Esophagus muscularis mucosa (tissue), 4 donors: Measurements from ENCODE around the gene DHX36. TPM values are rescaled to one million over a fixed set of nuclear protein-coding genes. Genes with fewer than 3 reads are reported as not detected.
A peak's percentile ranks its signal among the peaks of the same experiment; 100 is the strongest.

Experiments
- DNase-seq: peaks from one replicate; pipeline ENCODE4 v3.0.0-alpha.2; 2017; ENCODE audit errors: extremely low spot score
- H3K27ac ChIP-seq, 4 donors: fragments of 200-600 bp; sonication (generic); replicated peaks in 1 of 4; 1 replicate in 3 of 4; 2 replicates in 1 of 4; pipeline ENCODE4 v1.5.1; 2016 to 2019; ENCODE audit warnings: mild to moderate bottlenecking in 1 of 4
- H3K27me3 ChIP-seq, 4 donors: fragments of 200-600 bp; sonication (generic); one replicate each; pipeline versions ENCODE4 v1.5.1 to v1.6.0; 2016 to 2019
- H3K36me3 ChIP-seq, 4 donors: fragments of 200-600 bp; sonication (generic); one replicate each; pipeline ENCODE4 v1.5.1; 2016 to 2019
- H3K4me1 ChIP-seq, 4 donors: fragments of 200-600 bp; sonication (generic); one replicate each; pipeline ENCODE4 v1.5.1; 2016 to 2019
- H3K4me3 ChIP-seq, 4 donors: fragments of 200-600 bp; sonication (generic); 1 replicate in 2 of 4; 2 replicates in 2 of 4; pipeline ENCODE4 v1.5.1; 2016 to 2019; ENCODE audit warnings: mild to moderate bottlenecking in 4 of 4, moderate library complexity in 1 of 4
- H3K9me3 ChIP-seq, 4 donors: fragments of 200-600 bp; sonication (generic); 1 replicate in 3 of 4; 2 replicates in 1 of 4; pipeline ENCODE4 v1.5.1; 2016 to 2019
- CTCF ChIP-seq, 3 experiments: fragments of 200-600 bp in 2 of 3; fragments of 450-650 bp in 1 of 3; sonication (generic) in 2 of 3; IDR thresholded peaks; one replicate each; pipeline ENCODE4 v1.5.1; 2017 to 2019; ENCODE audit warnings: antibody characterized with exemption in 3 of 3, mild to moderate bottlenecking in 2 of 3, moderate library complexity in 1 of 3
- EP300 ChIP-seq: sonication (generic); formaldehyde crosslinking; IDR thresholded peaks from one replicate; pipeline ENCODE4 v1.6.1; 2017; ENCODE audit warnings: antibody characterized with exemption
- POLR2A ChIP-seq: fragments of 450-650 bp; IDR thresholded peaks from one replicate; pipeline ENCODE4 v1.6.1; 2017; ENCODE audit warnings: antibody characterized with exemption, moderate library complexity, mild to moderate bottlenecking, low read depth
- POLR2AphosphoS5 ChIP-seq, 2 donors: sonication (generic); formaldehyde crosslinking; IDR thresholded peaks; one replicate each; pipeline ENCODE4 v1.6.1; 2017; ENCODE audit warnings: antibody characterized with exemption in 2 of 2
- WGBS: methylation state at CpG from one replicate; pipeline ENCODE4 v1.1.5; 2018; 5-methylcytosine and 5-hydroxymethylcytosine counted together
- intact Hi-C: fragments of 100-400 bp; cut with DNase I; formaldehyde crosslinking; loops from one replicate; pipeline ENCODE4 v1.15.1; 2023
- total RNA-seq, 4 donors: library from RNA; depleted of rRNA; stranded (reverse); fragments of >200 nt; gene quantifications; one replicate each; pipeline versions ENCODE4 v1.1.0 to v1.2.1, GENCODE V29; 2016

The DHX36 gene
- total RNA-seq, 4 donors from 2014 or later, result 35.0 to 84.7 (median 54.5) TPM

DNA sequence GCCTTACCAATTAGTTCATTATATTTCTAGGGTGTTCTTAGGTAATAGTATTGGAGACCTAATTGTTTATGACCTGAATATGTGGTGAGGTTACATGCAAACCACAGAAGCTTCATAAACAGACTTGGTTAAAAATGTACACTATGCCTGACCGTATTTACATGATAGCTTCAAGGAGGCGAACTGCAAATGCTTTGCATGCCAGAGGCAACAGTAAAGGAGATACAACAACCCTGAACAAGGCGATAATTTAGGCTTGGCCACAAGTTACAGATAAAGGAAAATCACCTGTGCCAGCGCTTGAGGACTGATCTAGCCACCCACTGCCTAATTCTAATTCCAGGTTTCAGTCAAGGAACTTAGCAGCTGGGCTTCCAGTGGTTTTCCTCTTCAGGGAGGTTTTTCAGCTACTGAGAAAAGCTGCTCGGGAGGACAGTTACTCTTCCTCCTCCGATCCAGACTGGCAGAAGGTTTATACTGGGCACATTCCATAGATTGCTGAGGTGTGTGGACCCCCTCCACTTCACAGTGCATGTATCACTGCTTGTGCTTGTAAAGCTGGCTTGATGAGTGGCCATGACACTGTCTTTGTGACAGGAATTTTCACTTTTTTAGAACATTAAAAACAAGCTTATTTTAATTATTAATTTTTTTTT, 95.6 kb downstream of the DHX36 start:
- Histone ChIP-seq H3K27me3 (no peaks in the 10 kb centered on the region), H3K36me3 (peaks cover 0 to 26% (median 1%) of the 10 kb centered on the region in 4 donors), H3K4me1 (peaks cover 2 to 43% (median 35%) of the 10 kb centered on the region in 4 donors), H3K4me3 (peak overlapping the region in 1 of 4 donors; percentile 12), H3K27ac (peak overlapping the region; percentile 46 to 65 (median 63)), H3K9me3 (no peaks in the 10 kb centered on the region)
- WGBS, result 51% methylated on average over 5 of the region's 6 CpGs
- TF ChIP-seq POLR2AphosphoS5 (IDR thresholded peaks at IDR 0.05), result no peak
- DNase-seq, result no peak
- intact Hi-C loops, result loop anchor here (5.0 kb wide), 1 partner anchor 41 kb away; no protein-coding TSS in a partner anchor

GRCh38 chr3:154227531-154227930, 96.8 kb downstream of the DHX36 start:
- Histone ChIP-seq H3K9me3 (no peaks in the 10 kb centered on the region), H3K4me3 (no peak overlapping the region), H3K4me1 (peaks cover 2 to 48% (median 35%) of the 10 kb centered on the region in 4 donors), H3K27ac (peak overlapping the region in 1 of 4 donors; percentile 64), H3K36me3 (peaks cover 0 to 14% (median 1%) of the 10 kb centered on the region in 4 donors), H3K27me3 (no peaks in the 10 kb centered on the region)
- WGBS, result 80% methylated on average over 3 of the region's 3 CpGs
- no peak for TF ChIP-seq CTCF (IDR thresholded peaks at IDR 0.05)
- TF ChIP-seq EP300, result no peak
- TF ChIP-seq POLR2A, result no peak
- no peak for TF ChIP-seq POLR2AphosphoS5 (IDR thresholded peaks at IDR 0.05)
- intact Hi-C loops, result loop anchor here (5.0 kb wide), 1 partner anchor 40 kb away; no protein-coding TSS in a partner anchor
- DNase-seq, result no peak

DNA sequence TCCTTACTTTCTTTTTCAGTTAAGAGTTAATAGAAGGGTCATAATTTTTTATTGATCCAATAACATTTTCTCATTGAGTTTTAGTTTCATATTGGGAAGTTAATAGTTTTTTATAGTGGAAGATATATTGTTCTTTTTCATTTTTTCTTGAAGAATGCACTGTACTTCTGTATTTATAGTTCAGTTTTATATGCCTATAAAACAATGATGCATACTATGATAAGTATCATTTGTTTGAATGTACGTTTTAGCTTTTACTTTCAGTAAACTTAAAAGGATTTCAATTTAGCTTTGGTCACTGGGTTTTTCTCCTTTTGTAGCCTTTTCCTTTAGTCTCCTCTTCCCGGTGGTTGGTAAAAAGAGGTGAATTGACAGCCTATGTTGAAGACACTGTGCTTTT, 98.8 kb downstream of the DHX36 start:
- intact Hi-C loops, result loop anchor here (5.0 kb wide), 1 partner anchor 38 kb away; no protein-coding TSS in a partner anchor
- Histone ChIP-seq H3K27ac (peak overlapping the region in 1 of 4 donors; percentile 8), H3K4me3 (no peak overlapping the region), H3K36me3 (peaks cover 0 to 13% (median 2%) of the 10 kb centered on the region in 4 donors), H3K9me3 (no peaks in the 10 kb centered on the region), H3K4me1 (peaks cover 2 to 48% (median 35%) of the 10 kb centered on the region in 4 donors), H3K27me3 (no peaks in the 10 kb centered on the region)
- TF ChIP-seq EP300, result no peak
- TF ChIP-seq POLR2A, result no peak
- TF ChIP-seq POLR2AphosphoS5 (IDR thresholded peaks at IDR 0.05), result no peak
- TF ChIP-seq CTCF (IDR thresholded peaks at IDR 0.05), result no peak
- DNase-seq, result no peak
- 83% methylated on average over 2 of the region's 2 CpGs for WGBS

DNA sequence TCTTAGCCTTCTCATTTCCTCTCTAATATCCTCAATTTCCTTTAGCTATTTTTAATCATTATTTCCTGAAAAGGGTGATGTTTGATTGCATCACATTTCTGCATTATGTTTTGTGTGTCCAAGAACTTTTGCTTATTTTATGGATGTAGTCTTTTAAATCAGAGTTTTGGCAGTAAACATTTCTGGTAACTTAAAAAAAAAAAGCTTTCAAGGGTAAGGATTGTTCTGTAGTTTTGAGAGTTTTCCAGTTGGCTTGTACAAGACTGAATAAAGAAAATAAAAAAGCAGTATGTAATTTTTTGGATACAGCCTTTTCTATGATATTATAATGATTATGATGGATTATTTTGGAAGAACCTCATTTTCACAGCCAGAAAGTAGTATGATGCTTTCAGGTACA, 99.4 kb downstream of the DHX36 start:
- peaks cover 2 to 42% (median 35%) of the 10 kb centered on the region in 4 donors for H3K4me1 ChIP-seq
- DNase-seq, result no peak
- no peaks in the 10 kb centered on the region for H3K27me3 ChIP-seq
- TF ChIP-seq EP300, result no peak
- no peak for TF ChIP-seq POLR2A
- no peak for TF ChIP-seq POLR2AphosphoS5 (IDR thresholded peaks at IDR 0.05)
- no peak for TF ChIP-seq CTCF (IDR thresholded peaks at IDR 0.05)
- intact Hi-C loops, result loop anchor here (5.0 kb wide), 1 partner anchor 38 kb away; no protein-coding TSS in a partner anchor
- peaks cover 0 to 20% (median 4%) of the 10 kb centered on the region in 4 donors for H3K36me3 ChIP-seq
- no peaks in the 10 kb centered on the region for H3K9me3 ChIP-seq
- peak overlapping the region in 2 of 4 donors; percentile 18 to 57 for H3K27ac ChIP-seq
- no peak overlapping the region for H3K4me3 ChIP-seq

DNA sequence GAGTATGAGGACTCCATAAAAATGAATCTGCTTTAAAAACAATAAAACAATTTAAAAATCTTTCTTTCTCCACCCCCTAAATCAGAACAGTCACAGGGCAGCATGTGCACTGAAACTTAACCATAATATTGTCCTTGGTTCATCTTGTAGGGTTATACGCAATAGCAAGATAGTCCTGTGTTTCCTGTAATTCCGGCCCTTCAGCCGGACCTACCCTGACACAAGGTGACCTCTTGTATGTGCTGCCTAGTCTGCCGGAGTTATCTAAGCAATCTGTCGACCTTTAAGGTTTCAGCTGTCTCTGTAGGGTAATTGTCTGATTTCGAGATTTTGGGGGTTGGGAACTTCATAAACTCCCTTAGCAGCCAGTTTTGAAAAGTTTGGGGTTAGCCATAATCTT, 99.9 kb downstream of the DHX36 start:
- H3K36me3 ChIP-seq, result peaks cover 0 to 25% (median 4%) of the 10 kb centered on the region in 4 donors
- H3K27ac ChIP-seq, result peak overlapping the region in 3 of 4 donors; percentile 18 to 57 (median 35)
- no peak for DNase-seq
- no peak for TF ChIP-seq CTCF (IDR thresholded peaks at IDR 0.05)
- TF ChIP-seq POLR2AphosphoS5 (IDR thresholded peaks at IDR 0.05), result no peak
- no peak for TF ChIP-seq POLR2A
- no peak for TF ChIP-seq EP300
- 57% methylated on average over 6 of the region's 6 CpGs for WGBS
- H3K9me3 ChIP-seq, result no peaks in the 10 kb centered on the region
- H3K4me3 ChIP-seq, result no peak overlapping the region
- no peaks in the 10 kb centered on the region for H3K27me3 ChIP-seq
- H3K4me1 ChIP-seq, result peaks cover 2 to 37% (median 32%) of the 10 kb centered on the region in 4 donors
- intact Hi-C loops, result no loop called here
